Measurements from ENCODE around the gene CSTF1.

Gene CSTF1

GRCh38 chr20:56420940-56421688 lies 28.7 kb downstream of the CSTF1 start:
- H3K4me1 ChIP-seq (ENCODE audit: control insufficient read depth, insufficient read depth, low read length) = peaks cover 9% of the 10 kb centered on the region
- no peak overlapping the region for H3K27ac ChIP-seq (ENCODE audit: low read depth, low read length)
- H3K27me3 ChIP-seq (ENCODE audit: control insufficient read depth, insufficient read depth, low read length) = peaks cover 20% of the 10 kb centered on the region
- no peaks in the 10 kb centered on the region for H3K9me3 ChIP-seq (ENCODE audit: control insufficient read depth, insufficient read depth, low read depth, low read length)
- no peak overlapping the region for H3K4me3 ChIP-seq (ENCODE audit: low read depth, low read length)
- no peaks in the 10 kb centered on the region for H3K36me3 ChIP-seq (ENCODE audit: control insufficient read depth, insufficient read depth, low read length)
- no peak overlapping the region for H3K9ac ChIP-seq (ENCODE audit: low read length)

GRCh38 chr20:56422076-56422823 lies 29.8 kb downstream of the CSTF1 start:
- H3K27ac ChIP-seq (ENCODE audit: low read depth, low read length) = no peak overlapping the region
- no peaks in the 10 kb centered on the region for H3K9me3 ChIP-seq (ENCODE audit: control insufficient read depth, insufficient read depth, low read depth, low read length)
- no peaks in the 10 kb centered on the region for H3K36me3 ChIP-seq (ENCODE audit: control insufficient read depth, insufficient read depth, low read length)
- peaks cover 25% of the 10 kb centered on the region for H3K27me3 ChIP-seq (ENCODE audit: control insufficient read depth, insufficient read depth, low read length)
- H3K4me3 ChIP-seq (ENCODE audit: low read depth, low read length) = 0 out of 2 replicates have a peak overlapping the region, but pooled peaks have one; percentile 14
- no peak overlapping the region for H3K9ac ChIP-seq (ENCODE audit: low read length)
- peaks cover 9% of the 10 kb centered on the region for H3K4me1 ChIP-seq (ENCODE audit: control insufficient read depth, insufficient read depth, low read length)

GRCh38 chr20:56422824-56423189 lies 30.4 kb downstream of the CSTF1 start:
- Histone ChIP-seq H3K27ac (ENCODE audit: low read depth, low read length) (no peak overlapping the region), H3K4me1 (ENCODE audit: control insufficient read depth, insufficient read depth, low read length) (peaks cover 9% of the 10 kb centered on the region)

GRCh38 chr20:56423211-56423610 lies 30.8 kb downstream of the CSTF1 start:
- H3K27ac ChIP-seq (ENCODE audit: low read depth, low read length) = no peak overlapping the region
- no peak overlapping the region for H3K9ac ChIP-seq (ENCODE audit: low read length)
- no peak overlapping the region for H3K4me3 ChIP-seq (ENCODE audit: low read depth, low read length)
- H3K9me3 ChIP-seq (ENCODE audit: control insufficient read depth, insufficient read depth, low read depth, low read length) = no peaks in the 10 kb centered on the region
- H3K36me3 ChIP-seq (ENCODE audit: control insufficient read depth, insufficient read depth, low read length) = no peaks in the 10 kb centered on the region
- H3K4me1 ChIP-seq (ENCODE audit: control insufficient read depth, insufficient read depth, low read length) = peaks cover 9% of the 10 kb centered on the region
- peaks cover 25% of the 10 kb centered on the region for H3K27me3 ChIP-seq (ENCODE audit: control insufficient read depth, insufficient read depth, low read length)

More at GRCh38 chr20:56422824-56423189, 30.4 kb downstream of the CSTF1 start:
- Histone ChIP-seq H3K4me3 (ENCODE audit: low read depth, low read length) (0 out of 2 replicates have a peak overlapping the region, but pooled peaks have one; percentile 14), H3K27me3 (ENCODE audit: control insufficient read depth, insufficient read depth, low read length) (peaks cover 25% of the 10 kb centered on the region), H3K36me3 (ENCODE audit: control insufficient read depth, insufficient read depth, low read length) (no peaks in the 10 kb centered on the region), H3K9me3 (ENCODE audit: control insufficient read depth, insufficient read depth, low read depth, low read length) (no peaks in the 10 kb centered on the region), H3K9ac (ENCODE audit: low read length) (no peak overlapping the region)

- peaks cover 9% of the 10 kb centered on the region for H3K4me1 ChIP-seq (ENCODE audit: control insufficient read depth, insufficient read depth, low read length)
Measured at GRCh38 chr20:56423886-56424285, 31.4 kb downstream of the CSTF1 start.

GRCh38 chr20:56424931-56425330 lies 32.5 kb downstream of the CSTF1 start:
- Histone ChIP-seq H3K27me3 (ENCODE audit: control insufficient read depth, insufficient read depth, low read length) (peaks cover 25% of the 10 kb centered on the region), H3K36me3 (ENCODE audit: control insufficient read depth, insufficient read depth, low read length) (no peaks in the 10 kb centered on the region), H3K27ac (ENCODE audit: low read depth, low read length) (no peak overlapping the region), H3K4me3 (ENCODE audit: low read depth, low read length) (no peak overlapping the region), H3K4me1 (ENCODE audit: control insufficient read depth, insufficient read depth, low read length) (peaks cover 9% of the 10 kb centered on the region), H3K9ac (ENCODE audit: low read length) (no peak overlapping the region), H3K9me3 (ENCODE audit: control insufficient read depth, insufficient read depth, low read depth, low read length) (no peaks in the 10 kb centered on the region)

More at GRCh38 chr20:56423886-56424285, 31.4 kb downstream of the CSTF1 start:
- H3K9me3 ChIP-seq (ENCODE audit: control insufficient read depth, insufficient read depth, low read depth, low read length) = no peaks in the 10 kb centered on the region
- no peak overlapping the region for H3K27ac ChIP-seq (ENCODE audit: low read depth, low read length)
- no peaks in the 10 kb centered on the region for H3K36me3 ChIP-seq (ENCODE audit: control insufficient read depth, insufficient read depth, low read length)
- no peak overlapping the region for H3K9ac ChIP-seq (ENCODE audit: low read length)
- H3K4me3 ChIP-seq (ENCODE audit: low read depth, low read length) = no peak overlapping the region
- H3K27me3 ChIP-seq (ENCODE audit: control insufficient read depth, insufficient read depth, low read length) = peaks cover 25% of the 10 kb centered on the region

- H3K27me3 ChIP-seq (ENCODE audit: control insufficient read depth, insufficient read depth, low read length) = peaks cover 25% of the 10 kb centered on the region
- no peak overlapping the region for H3K9ac ChIP-seq (ENCODE audit: low read length)
- peaks cover 9% of the 10 kb centered on the region for H3K4me1 ChIP-seq (ENCODE audit: control insufficient read depth, insufficient read depth, low read length)
- H3K4me3 ChIP-seq (ENCODE audit: low read depth, low read length) = no peak overlapping the region
- H3K27ac ChIP-seq (ENCODE audit: low read depth, low read length) = no peak overlapping the region
- no peaks in the 10 kb centered on the region for H3K9me3 ChIP-seq (ENCODE audit: control insufficient read depth, insufficient read depth, low read depth, low read length)
- H3K36me3 ChIP-seq (ENCODE audit: control insufficient read depth, insufficient read depth, low read length) = no peaks in the 10 kb centered on the region
Measured at GRCh38 chr20:56426026-56426425, 33.6 kb downstream of the CSTF1 start.

GRCh38 chr20:56426926-56427325 lies 34.5 kb downstream of the CSTF1 start:
- H3K4me1 ChIP-seq (ENCODE audit: control insufficient read depth, insufficient read depth, low read length) = peaks cover 9% of the 10 kb centered on the region

GRCh38 chr20:56427797-56428196 lies 35.4 kb downstream of the CSTF1 start:
- Histone ChIP-seq H3K4me3 (ENCODE audit: low read depth, low read length) (no peak overlapping the region), H3K4me1 (ENCODE audit: control insufficient read depth, insufficient read depth, low read length) (peaks cover 3% of the 10 kb centered on the region), H3K9ac (ENCODE audit: low read length) (no peak overlapping the region), H3K36me3 (ENCODE audit: control insufficient read depth, insufficient read depth, low read length) (no peaks in the 10 kb centered on the region), H3K27ac (ENCODE audit: low read depth, low read length) (no peak overlapping the region), H3K9me3 (ENCODE audit: control insufficient read depth, insufficient read depth, low read depth, low read length) (no peaks in the 10 kb centered on the region), H3K27me3 (ENCODE audit: control insufficient read depth, insufficient read depth, low read length) (peaks cover 19% of the 10 kb centered on the region)

More at GRCh38 chr20:56426926-56427325, 34.5 kb downstream of the CSTF1 start:
- H3K27me3 ChIP-seq (ENCODE audit: control insufficient read depth, insufficient read depth, low read length) = peaks cover 24% of the 10 kb centered on the region
- H3K9me3 ChIP-seq (ENCODE audit: control insufficient read depth, insufficient read depth, low read depth, low read length) = no peaks in the 10 kb centered on the region
- no peaks in the 10 kb centered on the region for H3K36me3 ChIP-seq (ENCODE audit: control insufficient read depth, insufficient read depth, low read length)
- H3K9ac ChIP-seq (ENCODE audit: low read length) = no peak overlapping the region
- H3K27ac ChIP-seq (ENCODE audit: low read depth, low read length) = no peak overlapping the region
- H3K4me3 ChIP-seq (ENCODE audit: low read depth, low read length) = no peak overlapping the region

GRCh38 chr20:56428410-56428809 lies 36.0 kb downstream of the CSTF1 start:
- Histone ChIP-seq H3K27ac (ENCODE audit: low read depth, low read length) (no peak overlapping the region), H3K36me3 (ENCODE audit: control insufficient read depth, insufficient read depth, low read length) (no peaks in the 10 kb centered on the region)

GRCh38 chr20:56428881-56429280 lies 36.4 kb downstream of the CSTF1 start:
- no peak overlapping the region for H3K27ac ChIP-seq (ENCODE audit: low read depth, low read length)
- no peaks in the 10 kb centered on the region for H3K9me3 ChIP-seq (ENCODE audit: control insufficient read depth, insufficient read depth, low read depth, low read length)
- no peaks in the 10 kb centered on the region for H3K4me1 ChIP-seq (ENCODE audit: control insufficient read depth, insufficient read depth, low read length)
- H3K36me3 ChIP-seq (ENCODE audit: control insufficient read depth, insufficient read depth, low read length) = no peaks in the 10 kb centered on the region
- no peak overlapping the region for H3K9ac ChIP-seq (ENCODE audit: low read length)
- peaks cover 19% of the 10 kb centered on the region for H3K27me3 ChIP-seq (ENCODE audit: control insufficient read depth, insufficient read depth, low read length)
- H3K4me3 ChIP-seq (ENCODE audit: low read depth, low read length) = no peak overlapping the region

More at GRCh38 chr20:56428410-56428809, 36.0 kb downstream of the CSTF1 start:
- Histone ChIP-seq H3K9ac (ENCODE audit: low read length) (no peak overlapping the region), H3K27me3 (ENCODE audit: control insufficient read depth, insufficient read depth, low read length) (peaks cover 19% of the 10 kb centered on the region), H3K4me3 (ENCODE audit: low read depth, low read length) (no peak overlapping the region), H3K9me3 (ENCODE audit: control insufficient read depth, insufficient read depth, low read depth, low read length) (no peaks in the 10 kb centered on the region), H3K4me1 (ENCODE audit: control insufficient read depth, insufficient read depth, low read length) (no peaks in the 10 kb centered on the region)

Measured in HUES6 (cell line).